Measurements from ENCODE around the gene TRRAP. TPM values are rescaled to one million over a fixed set of nuclear protein-coding genes. Genes with fewer than 3 reads are reported as not detected.

Gene TRRAP
- total RNA-seq, 6 donors from 2014 or later, result 29.1 to 53.4 (median 37.5) TPM

GRCh38 chr7:99030457-99030856 is 152.1 kb downstream of the TRRAP start:
- TF ChIP-seq CTCF (IDR thresholded peaks at IDR 0.05) (no peak), POLR2AphosphoS5 (IDR thresholded peaks at IDR 0.05) (no peak), EP300 (IDR thresholded peaks at IDR 0.05) (no peak), POLR2A (IDR thresholded peaks at IDR 0.05) (no peak)
- WGBS, 2 donors, result 97 to 98% methylated on average over 6 of the region's 6 CpGs
- Histone ChIP-seq H3K27me3 (no peaks in the 10 kb centered on the region), H3K36me3 (peaks cover 47 to 79% (median 74%) of the 10 kb centered on the region in 4 donors), H3K4me3 (no peak overlapping the region), H3K27ac (peak overlapping the region in 3 of 4 donors; percentile 2 to 56 (median 50)), H3K9me3 (no peaks in the 10 kb centered on the region), H3K4me1 (peaks cover 0 to 5% (median 0%) of the 10 kb centered on the region in 4 donors)
- peak in 1 of 2 donors; percentile 23 for ATAC-seq (ENCODE audit: low FRiP score in 2 of 2)
- DNase-seq, result no peak

GRCh38 chr7:99030951-99031350 is 152.6 kb downstream of the TRRAP start:
- peaks cover 0 to 5% (median 0%) of the 10 kb centered on the region in 4 donors for H3K4me1 ChIP-seq
- H3K27me3 ChIP-seq, result no peaks in the 10 kb centered on the region
- peak overlapping the region in 3 of 4 donors; percentile 2 to 56 (median 50) for H3K27ac ChIP-seq
- peaks cover 50 to 84% (median 79%) of the 10 kb centered on the region in 4 donors for H3K36me3 ChIP-seq
- TF ChIP-seq CTCF (IDR thresholded peaks at IDR 0.05) (no peak), POLR2A (IDR thresholded peaks at IDR 0.05) (no peak), POLR2AphosphoS5 (IDR thresholded peaks at IDR 0.05) (no peak), EP300 (IDR thresholded peaks at IDR 0.05) (no peak)
- 85 to 91% methylated on average over 5 of the region's 5 CpGs for WGBS, 2 donors
- no peaks in the 10 kb centered on the region for H3K9me3 ChIP-seq
- ATAC-seq (ENCODE audit: low FRiP score in 2 of 2) (peak in 1 of 2 donors; percentile 65), DNase-seq (no peak)
- no peak overlapping the region for H3K4me3 ChIP-seq

GRCh38 chr7:99031496-99031895 is 153.2 kb downstream of the TRRAP start:
- DNase-seq (no peak), ATAC-seq (ENCODE audit: low FRiP score in 2 of 2) (no peak)
- H3K9me3 ChIP-seq, result no peaks in the 10 kb centered on the region
- 87 to 100% methylated on average over 7 of the region's 7 CpGs for WGBS, 2 donors
- H3K4me1 ChIP-seq, result peaks cover 0 to 5% (median 0%) of the 10 kb centered on the region in 4 donors
- no peak for TF ChIP-seq CTCF (IDR thresholded peaks at IDR 0.05)
- TF ChIP-seq POLR2A (IDR thresholded peaks at IDR 0.05), result no peak
- no peak for TF ChIP-seq EP300 (IDR thresholded peaks at IDR 0.05)
- TF ChIP-seq POLR2AphosphoS5 (IDR thresholded peaks at IDR 0.05), result no peak
- peaks cover 52 to 90% (median 84%) of the 10 kb centered on the region in 4 donors for H3K36me3 ChIP-seq
- peak overlapping the region in 2 of 4 donors; percentile 14 to 60 for H3K27ac ChIP-seq
- H3K4me3 ChIP-seq, result no peak overlapping the region
- no peaks in the 10 kb centered on the region for H3K27me3 ChIP-seq

GRCh38 chr7:99032928-99033327 is 154.6 kb downstream of the TRRAP start:
- TF ChIP-seq POLR2AphosphoS5 (IDR thresholded peaks at IDR 0.05) (no peak), CTCF (IDR thresholded peaks at IDR 0.05) (no peak), POLR2A (IDR thresholded peaks at IDR 0.05) (no peak), EP300 (IDR thresholded peaks at IDR 0.05) (no peak)
- no peaks in the 10 kb centered on the region for H3K27me3 ChIP-seq
- no peak overlapping the region for H3K4me3 ChIP-seq
- DNase-seq, result no peak
- H3K36me3 ChIP-seq, result peaks cover 62 to 100% (median 96%) of the 10 kb centered on the region in 4 donors
- ATAC-seq (ENCODE audit: low FRiP score in 2 of 2), result no peak
- H3K27ac ChIP-seq, result peak overlapping the region in 1 of 4 donors; percentile 30
- no peaks in the 10 kb centered on the region for H3K9me3 ChIP-seq
- WGBS, 2 donors, result 90 to 93% methylated on average over 14 to 15 of the region's 15 CpGs
- H3K4me1 ChIP-seq, result peaks cover 0 to 5% (median 0%) of the 10 kb centered on the region in 4 donors

- ATAC-seq (ENCODE audit: low FRiP score in 2 of 2) (no peak), DNase-seq (no peak)
- peaks cover 64 to 100% (median 97%) of the 10 kb centered on the region in 4 donors for H3K36me3 ChIP-seq
Measured at GRCh38 chr7:99033765-99034164, 155.4 kb downstream of the TRRAP start.

More at GRCh38 chr7:99033765-99034164, 155.4 kb downstream of the TRRAP start:
- Histone ChIP-seq H3K4me1 (peaks cover 0 to 5% (median 0%) of the 10 kb centered on the region in 4 donors), H3K4me3 (no peak overlapping the region), H3K27me3 (no peaks in the 10 kb centered on the region), H3K27ac (peak overlapping the region in 2 of 4 donors; percentile 15 to 30), H3K9me3 (no peaks in the 10 kb centered on the region)
- TF ChIP-seq CTCF (IDR thresholded peaks at IDR 0.05) (no peak), EP300 (IDR thresholded peaks at IDR 0.05) (no peak), POLR2A (IDR thresholded peaks at IDR 0.05) (no peak), POLR2AphosphoS5 (IDR thresholded peaks at IDR 0.05) (no peak)
- WGBS, 2 donors, result 71 to 88% methylated on average over 1 to 4 of the region's 4 CpGs

Data from upper lobe of left lung (tissue), 6 donors.